Measurements from ENCODE around the gene FTSJ1. TPM values are rescaled to one million over a fixed set of nuclear protein-coding genes. Genes with fewer than 3 reads are reported as not detected.

FTSJ1 gene
- total and polyA plus RNA-seq, 2 of the 4 experiments (the other 2 are of a cell fraction): 50.8 to 59.9 TPM

GRCh38 chrX:48489296-48489695, 13.3 kb downstream of the FTSJ1 start:
- H3K4me3 ChIP-seq (ENCODE audit: insufficient read depth, low read depth, low read length): no peak overlapping the region
- peaks cover 5% of the 10 kb centered on the region for H3K4me1 ChIP-seq (ENCODE audit: control insufficient read depth, insufficient read depth, low read length)
- whole genome bisulfite sequencing, 2 experiments (ENCODE audit: extremely low coverage in 2 of 2, insufficient read length in 1 of 2): 80% methylated on average over 1 of the region's 9 CpGs; no CpG with 5 or more reads in 1 of the 2 experiments
- H2AFZ ChIP-seq (replicated peaks; ENCODE audit: low read length, poor library complexity): no peak overlapping the region
- H3K9me3 ChIP-seq (ENCODE audit: control insufficient read depth, insufficient read depth, low read length): no peaks in the 10 kb centered on the region; the same call in 1 of the 2 replicates
- H3K27me3 ChIP-seq (ENCODE audit: control insufficient read depth, insufficient read depth, low read length): no peaks in the 10 kb centered on the region
- no peak overlapping the region for H2BK20ac ChIP-seq (ENCODE audit: low read depth, low read length)
- CTCF ChIA-PET: no interaction called here
- in situ Hi-C loops (cut with MboI; ENCODE audit: low sequenced_read_pairs) (no loop called here), intact Hi-C loops (cut with micrococcal nuclease) (no loop called here), dilution Hi-C loops (cut with HindIII; ENCODE audit: low sequenced_read_pairs, unreplicated experiment) (no loop called here)
- no peak overlapping the region for H3K4ac ChIP-seq (ENCODE audit: low read depth, low read length)
- no peak overlapping the region for H3K27ac ChIP-seq (ENCODE audit: insufficient read depth, low read length)
- no peak overlapping the region for H3K23ac ChIP-seq (ENCODE audit: low read depth, low read length)
- no peak overlapping the region for H2BK15ac ChIP-seq (ENCODE audit: low read depth, low read length)
- no TSS peak for BruUV-seq (replicated peaks)
- peaks cover 3% of the 10 kb centered on the region; the same call in 1 of the 2 replicates for H3K36me3 ChIP-seq (ENCODE audit: control insufficient read depth, insufficient read depth, low read length)
- H3K9ac ChIP-seq (ENCODE audit: low read depth, low read length): no peak overlapping the region
- H3K56ac ChIP-seq (ENCODE audit: extremely low read depth, insufficient read depth, low read length): no peak overlapping the region
- no peak overlapping the region for H2BK5ac ChIP-seq (ENCODE audit: low read depth, low read length, poor library complexity, severe bottlenecking)
- peaks cover 11% of the 10 kb centered on the region for H3K9me1 ChIP-seq (ENCODE audit: insufficient read depth, low read length)
- no peak overlapping the region for H2AK5ac ChIP-seq (ENCODE audit: low read depth, low read length)
- H4K5ac ChIP-seq (ENCODE audit: low read depth, low read length): no peak overlapping the region
- TF ChIP-seq FOS (IDR thresholded peaks at IDR 0.05; ENCODE audit: low read depth, low read length) (no peak), MAZ (IDR thresholded peaks at IDR 0.05; ENCODE audit: borderline replicate concordance, low read depth, low read length) (no peak), CHD1 (IDR thresholded peaks at IDR 0.05; ENCODE audit: low read depth, low read length) (no peak), RFX5 (IDR thresholded peaks at IDR 0.05; ENCODE audit: low read depth, low read length) (no peak), RCOR1 (IDR thresholded peaks at IDR 0.05; ENCODE audit: insufficient replicate concordance, low read length) (no peak), CTCF (conservative IDR thresholded peaks at IDR 0.05; ENCODE audit: low read depth, low read length) (no peak), ELK1 (IDR thresholded peaks at IDR 0.05; ENCODE audit: borderline replicate concordance, low read depth, low read length) (no peak), SMC3 (IDR thresholded peaks at IDR 0.05; ENCODE audit: low read depth, low read length) (no peak), POLR2A (IDR thresholded peaks at IDR 0.05; ENCODE audit: low read depth, low read length) (no peak), CEBPB (IDR thresholded peaks at IDR 0.05; ENCODE audit: low read depth, low read length) (no peak), BHLHE40 (IDR thresholded peaks at IDR 0.05; ENCODE audit: low read depth, low read length) (no peak)
- no peaks in the 10 kb centered on the region for H3K79me1 ChIP-seq (ENCODE audit: low read depth in 1 of 2, low read length in 2 of 2)
- no peak overlapping the region for H3K14ac ChIP-seq (replicated peaks; ENCODE audit: low read depth, low read length)
- H4K20me1 ChIP-seq (ENCODE audit: insufficient read depth, low read length): no peaks in the 10 kb centered on the region
- H2AK9ac ChIP-seq (replicated peaks; ENCODE audit: low read depth, low read length, poor library complexity): no peak overlapping the region
- H4K8ac ChIP-seq (ENCODE audit: low read depth in 2 of 2, low read length in 2 of 2): no peak overlapping the region
- no peak overlapping the region for H2BK120ac ChIP-seq (ENCODE audit: low read depth, low read length)
- no peak overlapping the region for H4K91ac ChIP-seq (ENCODE audit: insufficient read depth, low read depth, low read length)
- no peak overlapping the region for H3K4me2 ChIP-seq (ENCODE audit: low read depth, low read length)
- no peak overlapping the region for H3K18ac ChIP-seq (ENCODE audit: low read depth, low read length)
- DNase-seq (no peak), ATAC-seq (ENCODE audit: low read depth) (no peak)
- POLR2A ChIA-PET (ENCODE audit: unreplicated experiment): no interaction called here
